H1 (cell line): Measurements from ENCODE around the gene ITM2B. TPM values are rescaled to one million over a fixed set of nuclear protein-coding genes. Genes with fewer than 3 reads are reported as not detected.

Experiments
- KDM4A ChIP-seq: IDR thresholded peaks from one replicate; pipeline ENCODE4 v1.7.1; 2012; ENCODE audit warnings: low read depth, mild to moderate bottlenecking, moderate library complexity, low read length, inconsistent platforms; ENCODE audit not compliant: severe bottlenecking
- YY1 ChIP-seq: IDR thresholded peaks from 2 replicates; pipeline ENCODE4 v1.6.1; 2011; ENCODE audit warnings: low read depth, mild to moderate bottlenecking, low read length
- polyA plus RNA-seq, 7 experiments: library from polyadenylated mRNA; depleted of rRNA in 3 of 7; stranded (reverse) in 5 of 7; unstranded in 2 of 7; fragments of >200 nt in 5 of 7; fragments of 200-250 nt in 2 of 7; gene quantifications; 1 replicate in 5 of 7; 2 replicates in 1 of 7; 4 replicates in 1 of 7; pipeline versions ENCODE4 v1.2.1 to v1.2.3, GENCODE V29; 2011 to 2013; ENCODE audit warnings: missing spikeins in 2 of 7, mixed read lengths in 2 of 7
- total RNA-seq: library from RNA; stranded (reverse); fragmentation: NEBNext Ultra II Directional; extraction: Animal tissue kit (Norgen Biotek cat#: 25700); gene quantifications from 2 replicates; pipeline ENCODE4 v1.2.1, GENCODE V29; 2021

The ITM2B gene
- total and polyA plus RNA-seq, 2 of the 8 experiments (the other 6 are each of a cell fraction or from before 2014, with no cell fraction given) = 132 to 184 TPM

GRCh38 chr13:48244159-48244558, 11.2 kb downstream of the ITM2B start (continued):
- TF ChIP-seq KDM4A = no peak
- no peak for TF ChIP-seq YY1
